ENCODE measurements around the gene PATJ. TPM values are rescaled to one million over a fixed set of nuclear protein-coding genes. Genes with fewer than 3 reads are reported as not detected.

PATJ gene
- total RNA-seq, 6 experiments from 2014 or later: 19.0 to 49.0 (median 26.7) TPM

- Histone ChIP-seq H3K4me1 (peaks cover 0 to 12% (median 2%) of the 10 kb centered on the region in 4 donors), H3K36me3 (no peaks in the 10 kb centered on the region), H3K27ac (peak overlapping the region in 1 of 3 donors; percentile 20), H3K27me3 (no peaks in the 10 kb centered on the region), H3K9me3 (no peaks in the 10 kb centered on the region), H3K4me3 (no peak overlapping the region)
- DNase-seq (no peak), ATAC-seq (peak in 2 of 4 donors; percentile 41 to 44)
- no peak for TF ChIP-seq POLR2A (IDR thresholded peaks at IDR 0.05)
- TF ChIP-seq CTCF (IDR thresholded peaks at IDR 0.05): no peak
- 13% methylated on average over 1 of the region's 1 CpG for WGBS (ENCODE audit: insufficient coverage, low coverage, low lambda C conversion rate, missing lambda C conversion rate)
- intact Hi-C loops (cut with DNase I): no loop called here
Observed at GRCh38 chr1:61752921-61753389, 10.7 kb downstream of the PATJ start.

GRCh38 chr1:61753998-61754508, 11.8 kb downstream of the PATJ start:
- DNase-seq: no peak
- no peaks in the 10 kb centered on the region for H3K9me3 ChIP-seq
- peaks cover 0 to 6% (median 2%) of the 10 kb centered on the region in 4 donors for H3K4me1 ChIP-seq
- no peak overlapping the region for H3K4me3 ChIP-seq
- TF ChIP-seq POLR2A (IDR thresholded peaks at IDR 0.05): no peak
- no peak for TF ChIP-seq CTCF (IDR thresholded peaks at IDR 0.05)
- ATAC-seq: no peak
- H3K36me3 ChIP-seq: no peaks in the 10 kb centered on the region
- H3K27ac ChIP-seq: no peak overlapping the region
- 71% methylated on average over 1 of the region's 1 CpG for WGBS (ENCODE audit: insufficient coverage, low coverage, low lambda C conversion rate, missing lambda C conversion rate)
- no peaks in the 10 kb centered on the region for H3K27me3 ChIP-seq
- intact Hi-C loops (cut with DNase I): no loop called here

DNA sequence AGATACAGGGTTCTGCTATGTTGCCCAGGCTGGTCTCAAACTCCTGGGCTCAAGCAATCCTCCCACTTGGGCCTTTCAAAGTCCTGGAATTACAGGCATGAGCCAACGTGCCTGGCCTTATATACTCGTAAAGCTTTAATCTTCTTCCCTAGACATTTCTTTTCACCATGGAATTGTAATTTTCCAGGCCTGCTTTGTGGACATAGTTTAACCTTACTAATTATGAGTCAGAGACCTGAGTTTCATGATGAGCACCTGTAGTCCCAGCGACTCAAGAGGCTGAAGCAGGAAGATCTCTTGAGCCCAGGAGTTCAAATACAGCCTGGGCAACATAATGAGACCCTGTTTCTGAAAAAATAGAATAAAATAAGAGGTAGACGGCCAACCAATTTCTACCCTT, 12.3 kb downstream of the PATJ start:
- peaks cover 0 to 6% (median 2%) of the 10 kb centered on the region in 4 donors for H3K4me1 ChIP-seq
- no peaks in the 10 kb centered on the region for H3K9me3 ChIP-seq
- H3K27me3 ChIP-seq: no peaks in the 10 kb centered on the region
- no peak for ATAC-seq
- no peaks in the 10 kb centered on the region for H3K36me3 ChIP-seq
- intact Hi-C loops (cut with DNase I): no loop called here
- DNase-seq: no peak
- no peak overlapping the region for H3K27ac ChIP-seq
- TF ChIP-seq CTCF (IDR thresholded peaks at IDR 0.05): no peak
- TF ChIP-seq POLR2A (IDR thresholded peaks at IDR 0.05): no peak
- no peak overlapping the region for H3K4me3 ChIP-seq
- 80% methylated on average over 4 of the region's 4 CpGs for WGBS (ENCODE audit: insufficient coverage, low coverage, low lambda C conversion rate, missing lambda C conversion rate)

- no peaks in the 10 kb centered on the region for H3K27me3 ChIP-seq
- no peak overlapping the region for H3K27ac ChIP-seq
- H3K36me3 ChIP-seq: no peaks in the 10 kb centered on the region
- TF ChIP-seq CTCF (IDR thresholded peaks at IDR 0.05) (no peak), POLR2A (IDR thresholded peaks at IDR 0.05) (no peak)
- ATAC-seq (no peak), DNase-seq (no peak)
- intact Hi-C loops (cut with DNase I): no loop called here
- 84% methylated on average over 3 of the region's 3 CpGs for WGBS (ENCODE audit: insufficient coverage, low coverage, low lambda C conversion rate, missing lambda C conversion rate)
- peaks cover 0 to 6% (median 2%) of the 10 kb centered on the region in 4 donors for H3K4me1 ChIP-seq
- no peak overlapping the region for H3K4me3 ChIP-seq
- no peaks in the 10 kb centered on the region for H3K9me3 ChIP-seq
Observed at GRCh38 chr1:61756773-61757172, 14.5 kb downstream of the PATJ start.
